ENCODE data around the gene ARL3. TPM values are rescaled to one million over a fixed set of nuclear protein-coding genes. Genes with fewer than 3 reads are reported as not detected.
"Not testable (repeated sequence)": the region's sequence is repeated elsewhere in the genome, so short reads cannot be mapped to it uniquely, and the experiment has no call there.

Gene ARL3
- total RNA-seq, 3 donors from 2014 or later, result 2.4 to 11.2 (median 4.4) TPM

- no peak for TF ChIP-seq CTCF (IDR thresholded peaks at IDR 0.05)
- no peaks in the 10 kb centered on the region for H3K9me3 ChIP-seq
- no peak overlapping the region for H3K4me3 ChIP-seq
- DNase-seq, result no peak
- intact Hi-C loops (cut with DNase I, micrococcal nuclease), result no loop called here
- H3K4me1 ChIP-seq (ENCODE audit: low read depth), result peaks cover 26% of the 10 kb centered on the region
- ATAC-seq, result no peak
- H3K36me3 ChIP-seq (ENCODE audit: low read depth), result no peaks in the 10 kb centered on the region
Measured at GRCh38 chr10:102673236-102673818, 40.9 kb downstream of the ARL3 start.

- Histone ChIP-seq H3K4me3 (no peak overlapping the region), H3K9me3 (no peaks in the 10 kb centered on the region), H3K4me1 (ENCODE audit: low read depth) (peaks cover 18% of the 10 kb centered on the region), H3K36me3 (ENCODE audit: low read depth) (no peaks in the 10 kb centered on the region)
- DNase-seq, result no peak
- no peak for TF ChIP-seq CTCF (IDR thresholded peaks at IDR 0.05)
- ATAC-seq, result no peak
- intact Hi-C loops (cut with DNase I, micrococcal nuclease), result no loop called here
Measured at GRCh38 chr10:102670871-102671434, 43.2 kb downstream of the ARL3 start.

- intact Hi-C loops (cut with DNase I, micrococcal nuclease), result no loop called here
- H3K4me3 ChIP-seq, result no peak overlapping the region
- ATAC-seq, result no peak
- no peak for DNase-seq
- H3K4me1 ChIP-seq (ENCODE audit: low read depth), result peaks cover 18% of the 10 kb centered on the region
- no peak for TF ChIP-seq CTCF (IDR thresholded peaks at IDR 0.05)
- no peaks in the 10 kb centered on the region for H3K36me3 ChIP-seq (ENCODE audit: low read depth)
- no peaks in the 10 kb centered on the region for H3K9me3 ChIP-seq
Measured at GRCh38 chr10:102670065-102670670, 44.0 kb downstream of the ARL3 start.

- peak; percentile 81 for ATAC-seq
- intact Hi-C loops (cut with DNase I, micrococcal nuclease), result no loop called here
- H3K36me3 ChIP-seq (ENCODE audit: low read depth), result no peaks in the 10 kb centered on the region
- peaks cover 15% of the 10 kb centered on the region for H3K4me1 ChIP-seq (ENCODE audit: low read depth)
- TF ChIP-seq CTCF (IDR thresholded peaks at IDR 0.05), result no peak
- H3K9me3 ChIP-seq, result no peaks in the 10 kb centered on the region
- H3K4me3 ChIP-seq, result no peak overlapping the region
- peak in 1 of 3 donors; percentile 65 for DNase-seq
Measured at GRCh38 chr10:102669206-102670064, 44.8 kb downstream of the ARL3 start.

- H3K9me3 ChIP-seq, result no peaks in the 10 kb centered on the region
- no peak overlapping the region for H3K4me3 ChIP-seq
- intact Hi-C loops (cut with DNase I, micrococcal nuclease), result no loop called here
- peak; percentile 13 for ATAC-seq
- no peak for DNase-seq
- TF ChIP-seq CTCF (IDR thresholded peaks at IDR 0.05), result no peak
- H3K4me1 ChIP-seq (ENCODE audit: low read depth), result peaks cover 6% of the 10 kb centered on the region
- H3K36me3 ChIP-seq (ENCODE audit: low read depth), result no peaks in the 10 kb centered on the region
Measured at GRCh38 chr10:102668326-102669107, 45.7 kb downstream of the ARL3 start.

- H3K4me3 ChIP-seq; DNase-seq; ATAC-seq; H3K4me1 ChIP-seq (ENCODE audit: low read depth); H3K9me3 ChIP-seq; intact Hi-C loops (cut with DNase I, micrococcal nuclease); H3K36me3 ChIP-seq (ENCODE audit: low read depth): not testable (repeated sequence)
Measured at GRCh38 chr10:102667411-102667810, 46.8 kb downstream of the ARL3 start.

All from mucosa of descending colon (tissue), 3 donors.